Posterior vena cava (tissue), 2 donors: Measurements from ENCODE around the gene STMN3. TPM values are rescaled to one million over a fixed set of nuclear protein-coding genes. Genes with fewer than 3 reads are reported as not detected.
"Not testable (repeated sequence)": the region's sequence is repeated elsewhere in the genome, so short reads cannot be mapped to it uniquely, and the experiment has no call there.

Experiments used
- DNase-seq: peaks from one replicate; pipeline ENCODE4 v3.0.0-alpha.2; 2020; ENCODE audit warnings: low spot score
- intact Hi-C, 2 donors: fragments of 100-400 bp; cut with DNase I; formaldehyde crosslinking; loops; one replicate each; pipeline versions ENCODE4 v1.14.1 to v1.14.2; 2022 to 2023
- total RNA-seq, 2 donors: library from RNA; stranded (reverse); fragmentation: NEBNext Ultra II Directional; extraction: Animal tissue kit (Norgen Biotek cat#: 25700); gene quantifications; one replicate each; pipeline ENCODE4 v1.2.1, GENCODE V29; 2021
- donor health status: DM: yes; HTN: yes; CAD: no.
- donor health status: DM: yes; HTN: yes; CAD: no.

The STMN3 gene
- total RNA-seq, 2 donors from 2014 or later = 11.7 to 27.3 TPM

DNA sequence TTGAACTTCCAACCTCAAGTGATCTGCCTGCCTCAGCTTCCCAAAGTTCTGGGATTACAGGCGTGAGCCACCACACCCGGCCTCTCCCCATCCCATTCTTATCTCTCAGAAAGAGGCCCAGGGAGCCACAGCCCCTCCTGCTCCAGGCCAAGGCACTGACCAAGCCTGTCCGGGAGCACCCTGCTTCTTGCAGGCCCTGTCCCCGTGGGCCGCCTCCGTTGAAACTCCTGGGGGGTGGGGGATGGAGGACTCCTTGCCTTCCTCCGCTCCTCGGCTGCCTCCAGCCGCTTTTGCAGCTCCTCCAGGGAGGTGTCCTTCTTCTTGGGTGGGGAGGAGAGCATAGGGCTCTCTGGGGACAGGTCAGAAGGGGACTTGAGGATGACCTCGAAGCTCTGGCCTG lies 9.7 kb downstream of the STMN3 start:
- DNase-seq = no peak
- intact Hi-C loops = loop anchor here in 1 of 2 donors (10.0 kb wide), 1 partner anchor 109 kb away; the partner anchor contains the start of gene PTK6

DNA sequence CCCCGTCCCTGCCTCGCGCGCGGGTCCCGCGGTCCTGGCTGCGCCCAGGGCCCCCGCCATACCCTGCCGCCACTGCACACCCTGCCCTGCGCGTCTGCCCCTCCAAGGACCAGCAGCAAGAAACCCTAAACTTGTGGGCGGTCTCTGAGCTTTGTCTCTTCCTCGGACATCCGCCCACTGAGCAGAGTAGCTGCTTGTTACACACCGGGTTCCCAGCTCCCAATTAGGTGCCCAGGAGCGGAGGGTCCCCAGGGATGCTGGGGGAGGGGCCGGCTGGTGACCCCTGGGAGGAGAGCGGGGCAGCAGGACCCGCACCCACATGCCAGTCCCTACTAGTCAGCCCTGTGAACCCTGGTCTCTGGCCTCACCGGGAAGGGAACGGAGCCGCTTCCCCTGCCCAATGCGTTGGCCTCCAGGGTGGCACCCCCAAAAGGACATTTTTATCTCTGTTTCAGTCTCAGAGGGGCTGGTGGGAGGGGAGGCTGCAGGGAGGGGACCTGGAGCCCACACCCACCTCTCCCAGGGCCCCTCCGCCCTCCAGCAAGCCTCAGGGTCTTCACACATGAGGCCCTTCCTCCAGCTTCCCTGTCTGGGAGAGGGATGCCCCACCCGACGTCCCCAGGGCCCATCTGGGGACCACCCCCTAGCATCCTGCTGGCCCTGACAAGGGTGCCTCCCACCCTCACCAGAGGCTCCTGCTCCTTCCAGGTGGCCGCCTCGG lies 10.5 kb downstream of the STMN3 start:
- intact Hi-C loops = loop anchor here in 1 of 2 donors (10.0 kb wide), 1 partner anchor 108 kb away; the partner anchor contains the start of gene PTK6
- no peak for DNase-seq

- intact Hi-C loops = loop anchor here in 1 of 2 donors (10.0 kb wide), 1 partner anchor 107 kb away; the partner anchor contains the start of gene PTK6
- peak; percentile 96 for DNase-seq
Observed at GRCh38 chr20:63641792-63642523, 11.3 kb downstream of the STMN3 start.

DNA sequence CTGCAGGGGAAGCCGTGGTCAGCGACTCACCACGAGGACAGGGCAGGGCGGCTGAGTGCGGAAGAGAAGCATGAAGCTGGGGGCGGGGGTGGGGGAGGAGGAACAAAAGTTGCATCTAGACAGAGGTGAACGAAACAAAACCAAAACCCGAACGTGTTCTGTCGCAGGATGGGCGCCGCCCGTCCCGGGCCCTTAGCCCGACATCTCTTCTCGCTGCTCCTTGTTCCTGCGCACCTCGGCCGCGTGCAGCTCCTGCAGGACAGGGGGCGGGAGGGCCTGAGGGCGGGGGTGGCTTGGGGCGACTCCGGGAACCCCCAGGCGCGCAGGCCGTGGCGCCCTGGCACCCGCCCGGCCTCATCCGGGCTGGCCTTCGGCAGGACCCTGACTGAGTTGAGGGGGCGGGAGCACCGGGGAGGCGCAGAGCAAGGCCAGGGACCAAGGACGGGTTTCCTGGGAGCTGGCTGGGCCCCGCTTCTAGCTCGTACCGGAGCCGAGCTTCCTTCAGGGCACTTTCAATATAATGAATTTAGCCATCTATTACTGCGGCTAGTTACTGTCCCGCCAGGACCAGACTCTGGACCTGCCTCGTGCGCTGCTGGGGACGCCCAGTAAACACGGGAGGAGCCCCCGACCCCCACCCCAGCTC lies 12.0 kb downstream of the STMN3 start:
- intact Hi-C loops = loop anchor here in 1 of 2 donors (10.0 kb wide), 1 partner anchor 106 kb away; the partner anchor contains the start of gene PTK6
- no peak for DNase-seq

DNA sequence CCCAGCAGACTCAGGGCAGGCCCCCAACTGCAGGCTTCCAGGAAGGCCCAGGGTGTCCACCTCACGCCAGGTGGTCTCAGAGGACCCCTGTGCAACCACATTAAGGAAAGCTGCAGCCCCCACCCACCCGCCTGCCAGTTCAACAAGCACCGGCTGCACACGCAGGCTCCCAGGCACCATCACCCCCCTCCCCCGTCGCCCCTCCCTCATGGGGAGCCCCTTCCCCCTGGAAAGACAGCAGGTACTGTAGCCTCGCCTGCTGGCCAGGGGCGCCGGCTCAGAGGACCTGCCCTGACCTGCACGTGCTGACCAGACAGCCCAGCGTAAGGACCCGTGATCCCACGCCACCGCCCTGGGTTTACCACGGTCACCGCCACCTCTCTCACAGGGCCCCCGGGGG lies 12.5 kb downstream of the STMN3 start:
- intact Hi-C loops = loop anchor here in 1 of 2 donors (10.0 kb wide), 1 partner anchor 106 kb away; the partner anchor contains the start of gene PTK6
- DNase-seq = not testable (repeated sequence)

- intact Hi-C loops = loop anchor here in 1 of 2 donors (10.0 kb wide), 1 partner anchor 105 kb away; the partner anchor contains the start of gene PTK6
- no peak for DNase-seq
Observed at GRCh38 chr20:63640086-63640485, 13.1 kb downstream of the STMN3 start.

GRCh38 chr20:63639093-63639975 lies 13.9 kb downstream of the STMN3 start:
- intact Hi-C loops = no loop called here
- DNase-seq = no peak

GRCh38 chr20:63636752-63637628 lies 16.2 kb downstream of the STMN3 start:
- intact Hi-C loops = loop anchor here in 1 of 2 donors (1.0 kb wide), 1 partner anchor 48 kb away; no protein-coding TSS in a partner anchor
- no peak for DNase-seq

DNA sequence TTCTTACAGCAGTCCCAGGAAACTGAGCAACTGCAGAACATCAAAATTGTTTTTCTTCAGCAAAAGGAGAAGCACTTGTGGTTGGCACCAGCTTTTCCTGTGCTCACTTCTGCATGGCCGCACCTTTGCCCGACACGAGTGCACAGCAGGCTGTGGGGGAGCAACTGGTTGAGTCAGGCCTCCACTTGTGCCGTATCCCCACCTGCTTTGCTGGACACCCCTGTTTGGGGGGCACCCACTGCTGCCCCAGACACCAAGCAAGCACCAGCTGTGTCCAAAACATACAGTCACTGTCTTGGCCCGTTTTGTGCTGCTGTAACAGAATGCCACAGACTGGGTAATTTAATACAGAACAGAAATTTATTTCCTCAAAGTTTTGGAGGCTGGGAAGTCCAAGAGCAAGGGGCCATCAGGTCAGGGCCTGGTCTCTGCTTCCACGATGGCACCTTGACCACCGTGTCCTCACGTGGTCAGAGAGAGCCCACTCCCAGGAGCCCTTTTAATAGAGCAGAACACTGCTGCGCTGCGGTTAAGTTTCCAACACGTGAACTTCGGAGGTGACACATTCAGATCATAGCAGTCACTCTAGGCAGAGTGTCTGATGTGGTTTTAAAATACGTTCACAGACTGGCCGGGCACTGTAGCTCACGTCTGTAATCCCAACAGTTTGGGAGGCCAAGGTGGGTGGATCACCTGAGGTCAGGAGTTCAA lies 17.6 kb downstream of the STMN3 start:
- intact Hi-C loops = loop anchor here in 1 of 2 donors (1.0 kb wide), 1 partner anchor 50 kb away; no protein-coding TSS in a partner anchor
- DNase-seq = no peak

GRCh38 chr20:63633732-63634131 lies 19.5 kb downstream of the STMN3 start:
- DNase-seq = no peak
- intact Hi-C loops = no loop called here

DNA sequence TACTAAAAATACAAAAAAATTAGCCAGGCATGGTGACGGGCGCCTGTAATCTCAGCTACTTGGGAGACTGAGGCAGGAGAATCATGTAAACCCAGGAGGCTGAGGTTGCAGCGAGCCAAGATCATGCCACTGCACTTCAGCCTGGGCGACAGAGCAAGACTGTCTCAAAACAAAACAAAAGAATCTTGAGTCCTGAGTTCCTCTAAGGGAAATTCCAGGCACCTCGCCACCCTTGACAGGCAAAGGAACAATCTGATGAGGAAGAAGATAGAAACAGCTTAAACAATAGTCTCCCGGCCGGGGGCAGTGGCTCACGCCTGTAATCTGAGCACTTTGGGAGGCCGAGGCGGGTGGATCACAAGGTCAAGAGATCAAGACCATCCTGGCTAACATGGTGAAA lies 21.8 kb downstream of the STMN3 start:
- DNase-seq, intact Hi-C loops: not testable (repeated sequence)

DNA sequence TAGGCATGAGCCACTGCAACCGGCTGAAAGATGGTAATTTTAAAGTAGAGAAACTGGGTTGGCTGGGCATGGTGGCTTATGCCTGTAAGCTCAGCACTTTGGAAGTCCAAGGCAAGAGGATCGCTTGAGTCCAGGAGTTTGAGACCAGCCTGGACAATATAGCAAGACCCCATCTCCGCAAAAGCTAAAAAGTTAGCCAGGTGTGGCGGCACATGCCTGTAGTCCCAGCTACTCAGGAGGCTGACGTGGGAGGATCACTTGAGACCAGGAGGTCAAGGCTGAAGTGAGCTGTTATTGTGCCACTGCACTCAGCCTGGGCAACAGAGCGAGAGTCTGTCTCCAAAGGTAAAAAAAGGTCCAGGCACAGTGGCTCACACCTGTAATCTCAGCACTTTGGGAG lies 22.3 kb downstream of the STMN3 start:
- intact Hi-C loops, DNase-seq: not testable (repeated sequence)

- peak; percentile 88 for DNase-seq
Observed at GRCh38 chr20:63628246-63628975, 24.8 kb downstream of the STMN3 start.

GRCh38 chr20:63627751-63628245 lies 25.4 kb downstream of the STMN3 start:
- intact Hi-C loops = no loop called here
- DNase-seq = no peak

More at GRCh38 chr20:63628246-63628975, 24.8 kb downstream of the STMN3 start:
- intact Hi-C loops = no loop called here

DNA sequence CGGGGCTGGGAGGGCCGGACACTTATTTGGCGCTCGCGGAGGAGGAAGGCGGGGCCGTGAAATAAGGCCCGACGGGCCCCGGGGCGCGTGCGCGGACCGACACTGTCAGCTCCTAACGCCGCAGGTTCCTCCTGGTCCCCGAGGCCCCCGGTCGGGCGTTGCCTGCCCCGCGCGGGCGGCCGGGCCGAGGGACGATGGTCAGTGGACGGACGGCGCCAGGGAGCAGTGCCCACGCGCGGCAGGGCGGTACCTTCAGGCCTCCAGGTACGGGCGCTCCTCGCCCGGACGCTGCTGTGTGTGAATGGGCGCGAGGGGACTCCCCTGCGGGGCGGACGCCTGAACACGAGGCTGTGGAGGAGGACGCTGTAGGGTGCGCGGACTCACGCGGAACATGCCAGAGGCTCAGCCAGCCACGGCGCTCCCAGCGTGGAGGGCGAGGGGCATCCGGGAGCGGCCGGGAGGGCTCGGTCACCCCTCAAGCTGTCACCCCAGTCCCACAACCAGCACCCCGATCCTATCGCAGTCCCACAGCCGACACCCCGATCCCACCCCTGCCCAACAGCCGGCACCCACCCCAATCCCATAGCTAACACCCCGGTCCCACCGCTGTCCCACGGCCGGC lies 26.0 kb downstream of the STMN3 start:
- DNase-seq = peak; percentile 99
- intact Hi-C loops = no loop called here
